BJ (cell line): ENCODE measurements around the gene HJURP. TPM values are rescaled to one million over a fixed set of nuclear protein-coding genes. Genes with fewer than 3 reads are reported as not detected.

Experiments
- CTCF ChIA-PET: fragments of 350-600 bp; formaldehyde crosslinking; extraction: SDS; loops from one replicate; lab custom pipeline; 2021; ENCODE audit warnings: antibody characterized with exemption, inconsistent platforms; lab: Yijun Ruan, JAX
- POLR2A ChIA-PET: fragments of 300-600 bp; sonication (Branson Sonifier 250); formaldehyde crosslinking; extraction: SDS; loops from one replicate; lab custom pipeline; 2021; ENCODE audit warnings: antibody characterized with exemption; lab: Charles Lee
- DNase-seq: peaks from one replicate; pipeline ENCODE4 v3.0.0-alpha.2; 2011; ENCODE audit warnings: low read depth
- H3K27me3 ChIP-seq: 2 replicates; pipeline ENCODE4 v1.6.0; 2011; ENCODE audit warnings: low read length; ENCODE audit not compliant: control insufficient read depth, insufficient read depth
- H3K36me3 ChIP-seq: 2 replicates; pipeline ENCODE4 v1.5.1; 2011; ENCODE audit warnings: low read length; ENCODE audit not compliant: control insufficient read depth, insufficient read depth
- H3K4me3 ChIP-seq: 2 replicates; pipeline ENCODE4 v1.5.1; 2011; ENCODE audit warnings: low read depth, mild to moderate bottlenecking, control low read depth, low read length
- CTCF ChIP-seq: IDR thresholded peaks from 2 replicates; pipeline ENCODE4 v1.5.1; 2011; ENCODE audit warnings: low read depth, mild to moderate bottlenecking, control low read depth, inconsistent platforms, low read length, moderate library complexity; ENCODE audit not compliant: insufficient read depth
- polyA plus RNA-seq: library from polyadenylated mRNA; depleted of rRNA; stranded (reverse); fragments of >200 nt; gene quantifications from 2 replicates; pipeline ENCODE4 v1.2.3, GENCODE V29; 2011

HJURP gene
- polyA plus RNA-seq, 1 experiment: 46.2 TPM

- H3K4me3 ChIP-seq: no peak overlapping the region
- no peaks in the 10 kb centered on the region for H3K27me3 ChIP-seq
- TF ChIP-seq CTCF: no peak
- H3K36me3 ChIP-seq: no peaks in the 10 kb centered on the region
- DNase-seq: no peak
- ChIA-PET CTCF (no interaction called here), POLR2A (no interaction called here)
These were observed 55.8 kb downstream of the HJURP start for GRCh38 chr2:233798335-233799086.

- no peak for TF ChIP-seq CTCF
- H3K27me3 ChIP-seq: no peaks in the 10 kb centered on the region
- H3K4me3 ChIP-seq: no peak overlapping the region
- POLR2A ChIA-PET: no interaction called here
- CTCF ChIA-PET: no interaction called here
- H3K36me3 ChIP-seq: no peaks in the 10 kb centered on the region
- no peak for DNase-seq
These were observed 58.1 kb downstream of the HJURP start for GRCh38 chr2:233796254-233796653.

GRCh38 chr2:233795735-233796171, 58.6 kb downstream of the HJURP start:
- Histone ChIP-seq H3K36me3 (no peaks in the 10 kb centered on the region), H3K27me3 (no peaks in the 10 kb centered on the region), H3K4me3 (no peak overlapping the region)
- no peak for DNase-seq
- TF ChIP-seq CTCF: no peak
- ChIA-PET CTCF (no interaction called here), POLR2A (no interaction called here)

- H3K27me3 ChIP-seq: no peaks in the 10 kb centered on the region
- POLR2A ChIA-PET: no interaction called here
- H3K4me3 ChIP-seq: no peak overlapping the region
- H3K36me3 ChIP-seq: no peaks in the 10 kb centered on the region
- DNase-seq: no peak
- TF ChIP-seq CTCF: no peak
- CTCF ChIA-PET: no interaction called here
These were observed 60.1 kb downstream of the HJURP start for GRCh38 chr2:233794128-233794658.

- CTCF ChIA-PET: no interaction called here
- no peak for DNase-seq
- no peak for TF ChIP-seq CTCF
- Histone ChIP-seq H3K36me3 (no peaks in the 10 kb centered on the region), H3K27me3 (no peaks in the 10 kb centered on the region), H3K4me3 (no peak overlapping the region)
- POLR2A ChIA-PET: no interaction called here
These were observed 60.7 kb downstream of the HJURP start for GRCh38 chr2:233793465-233794127.
